ENCODE data around the gene FUBP3. TPM values are rescaled to one million over a fixed set of nuclear protein-coding genes. Genes with fewer than 3 reads are reported as not detected.
A peak's percentile ranks its signal among the peaks of the same experiment; 100 is the strongest.

The FUBP3 gene
- polyA plus RNA-seq, 3 donors, result 9.5 to 17.3 (median 16.3) TPM

DNA sequence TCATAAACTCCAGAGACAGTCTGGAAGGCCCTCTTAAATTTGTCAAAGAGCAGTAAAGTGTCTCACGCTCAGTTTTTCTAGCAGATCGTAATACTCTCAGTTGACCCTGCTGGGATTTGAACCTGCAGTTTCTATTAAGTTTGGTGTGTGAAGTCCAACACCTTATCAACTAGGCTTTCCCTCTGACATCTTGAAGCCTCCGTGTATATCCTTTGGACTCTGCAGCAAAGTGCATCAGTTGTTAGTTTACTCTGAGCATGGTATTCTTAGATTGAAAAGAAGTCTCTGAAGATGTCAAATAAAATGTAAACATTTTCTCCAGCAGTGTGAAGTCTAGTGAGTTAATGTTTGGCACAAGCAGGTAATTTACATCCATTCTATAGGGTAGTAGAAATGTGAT is 2.4 kb downstream of the FUBP3 start:
- H3K36me3 ChIP-seq (replicated peaks in 1 of 2; ENCODE audit: control insufficient read depth in 1 of 2, insufficient read depth in 2 of 2, low read length in 2 of 2), result peaks cover 3 to 25% of the 10 kb centered on the region in 2 donors
- H3K27ac ChIP-seq (ENCODE audit: low read depth in 1 of 2, low read length in 2 of 2), result no peak overlapping the region
- TF ChIP-seq, protein P1, sequence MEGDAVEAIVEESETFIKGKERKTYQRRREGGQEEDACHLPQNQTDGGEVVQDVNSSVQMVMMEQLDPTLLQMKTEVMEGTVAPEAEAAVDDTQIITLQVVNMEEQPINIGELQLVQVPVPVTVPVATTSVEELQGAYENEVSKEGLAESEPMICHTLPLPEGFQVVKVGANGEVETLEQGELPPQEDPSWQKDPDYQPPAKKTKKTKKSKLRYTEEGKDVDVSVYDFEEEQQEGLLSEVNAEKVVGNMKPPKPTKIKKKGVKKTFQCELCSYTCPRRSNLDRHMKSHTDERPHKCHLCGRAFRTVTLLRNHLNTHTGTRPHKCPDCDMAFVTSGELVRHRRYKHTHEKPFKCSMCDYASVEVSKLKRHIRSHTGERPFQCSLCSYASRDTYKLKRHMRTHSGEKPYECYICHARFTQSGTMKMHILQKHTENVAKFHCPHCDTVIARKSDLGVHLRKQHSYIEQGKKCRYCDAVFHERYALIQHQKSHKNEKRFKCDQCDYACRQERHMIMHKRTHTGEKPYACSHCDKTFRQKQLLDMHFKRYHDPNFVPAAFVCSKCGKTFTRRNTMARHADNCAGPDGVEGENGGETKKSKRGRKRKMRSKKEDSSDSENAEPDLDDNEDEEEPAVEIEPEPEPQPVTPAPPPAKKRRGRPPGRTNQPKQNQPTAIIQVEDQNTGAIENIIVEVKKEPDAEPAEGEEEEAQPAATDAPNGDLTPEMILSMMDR (IDR thresholded peaks at IDR 0.05), result no peak
- no CpG with 5 or more reads among the region's 3 CpGs for WGBS (ENCODE audit: insufficient coverage)
- no peak overlapping the region for H3K9ac ChIP-seq (ENCODE audit: insufficient read depth, low read length, poor library complexity, severe bottlenecking)
- H4K20me1 ChIP-seq (ENCODE audit: insufficient read depth, low read length), result peaks cover 65% of the 10 kb centered on the region
- Mint-ChIP-seq H3K4me3 (no peak overlapping the region), H3K9me3 (no peaks in the 10 kb centered on the region), H3K4me1 (peaks cover 26% of the 10 kb centered on the region), H3K27me3 (ENCODE audit: low read depth in 3 of 3) (peaks cover 0 to 4% (median 3%) of the 10 kb centered on the region in 3 donors), H3K27ac (no peak overlapping the region), H3K36me3 (peaks cover 16 to 21% of the 10 kb centered on the region in 2 donors)
- H3K4me2 ChIP-seq (replicated peaks; ENCODE audit: extremely low read depth, low read length, poor library complexity, severe bottlenecking), result no peak overlapping the region
- H3K27me3 ChIP-seq (ENCODE audit: control insufficient read depth in 2 of 2, insufficient read depth in 2 of 2, low read length in 2 of 2), result peaks cover 0 to 7% of the 10 kb centered on the region in 2 donors
- H3K4me1 ChIP-seq (ENCODE audit: control insufficient read depth in 1 of 2, insufficient read depth in 2 of 2, low read length in 2 of 2), result peaks cover 17 to 23% of the 10 kb centered on the region in 2 donors
- intact Hi-C loops (cut with micrococcal nuclease), result no loop called here
- DNase-seq, result no peak
- H2AFZ ChIP-seq (ENCODE audit: insufficient read depth, low read depth, low read length, poor library complexity, severe bottlenecking), result no peak overlapping the region
- H3K9me3 ChIP-seq (replicated peaks in 1 of 2; ENCODE audit: control insufficient read depth in 1 of 2, insufficient read depth in 1 of 2, low read length in 2 of 2), result no peaks in the 10 kb centered on the region
- no peak overlapping the region for H3K4me3 ChIP-seq (replicated peaks in 1 of 3; ENCODE audit: low read depth in 2 of 3, low read length in 3 of 3)
- peaks cover 75% of the 10 kb centered on the region for H3K79me2 ChIP-seq (ENCODE audit: insufficient read depth, low read length)

DNA sequence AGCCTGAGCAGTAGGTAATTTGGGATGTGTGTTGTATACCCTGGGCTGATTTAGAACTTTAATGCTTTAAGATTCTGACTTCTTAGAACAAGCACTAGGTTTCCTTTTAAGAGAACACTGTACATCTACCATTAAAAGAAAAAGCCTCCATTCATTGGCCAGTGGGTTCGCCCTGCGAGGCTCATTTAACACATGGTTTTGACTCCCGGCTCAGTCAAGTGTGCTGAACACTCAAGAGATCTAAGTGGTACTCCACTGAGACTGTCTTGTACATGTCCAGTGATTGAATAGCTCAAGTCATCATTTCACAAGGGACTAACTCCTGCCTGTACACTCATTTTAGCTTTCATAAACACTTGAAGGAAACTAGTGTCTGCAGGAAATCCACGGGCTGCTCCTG is 3.9 kb downstream of the FUBP3 start:
- peaks cover 26% of the 10 kb centered on the region for H3K4me1 Mint-ChIP-seq
- H4K20me1 ChIP-seq (ENCODE audit: insufficient read depth, low read length), result peaks cover 78% of the 10 kb centered on the region

More for the DNA sequence above, 3.9 kb downstream of the FUBP3 start:
- Mint-ChIP-seq H3K27me3 (ENCODE audit: low read depth in 3 of 3) (no peaks in the 10 kb centered on the region), H3K9me3 (no peaks in the 10 kb centered on the region), H3K4me3 (no peak overlapping the region), H3K27ac (peak overlapping the region in 1 of 7 donors; percentile 16), H3K36me3 (peaks cover 20 to 21% of the 10 kb centered on the region in 2 donors)
- DNase-seq, result no peak
- H3K4me1 ChIP-seq (ENCODE audit: control insufficient read depth in 1 of 2, insufficient read depth in 2 of 2, low read length in 2 of 2), result peaks cover 17 to 22% of the 10 kb centered on the region in 2 donors
- H3K36me3 ChIP-seq (replicated peaks in 1 of 2; ENCODE audit: control insufficient read depth in 1 of 2, insufficient read depth in 2 of 2, low read length in 2 of 2), result peaks cover 3 to 31% of the 10 kb centered on the region in 2 donors
- intact Hi-C loops (cut with micrococcal nuclease), result no loop called here
- no peak overlapping the region for H2AFZ ChIP-seq (ENCODE audit: insufficient read depth, low read depth, low read length, poor library complexity, severe bottlenecking)
- H3K9me3 ChIP-seq (replicated peaks in 1 of 2; ENCODE audit: control insufficient read depth in 1 of 2, insufficient read depth in 1 of 2, low read length in 2 of 2), result no peaks in the 10 kb centered on the region
- WGBS (ENCODE audit: insufficient coverage), result 100% methylated on average over 4 of the region's 4 CpGs
- H3K27ac ChIP-seq (ENCODE audit: low read depth in 1 of 2, low read length in 2 of 2), result no peak overlapping the region
- H3K9ac ChIP-seq (ENCODE audit: insufficient read depth, low read length, poor library complexity, severe bottlenecking), result no peak overlapping the region
- H3K79me2 ChIP-seq (ENCODE audit: insufficient read depth, low read length), result peaks cover 87% of the 10 kb centered on the region
- TF ChIP-seq, protein P1 (IDR thresholded peaks at IDR 0.05), result no peak
- H3K4me2 ChIP-seq (replicated peaks; ENCODE audit: extremely low read depth, low read length, poor library complexity, severe bottlenecking), result no peak overlapping the region
- no peak overlapping the region for H3K4me3 ChIP-seq (replicated peaks in 1 of 3; ENCODE audit: low read depth in 2 of 3, low read length in 3 of 3)
- H3K27me3 ChIP-seq (ENCODE audit: control insufficient read depth in 2 of 2, insufficient read depth in 2 of 2, low read length in 2 of 2), result no peaks in the 10 kb centered on the region
